NCI-H1417 treated with DMSO at 0.1 percent for 48 hours (cell line): Measurements from ENCODE around the gene CCDC88C.

Experiments used
- DNase-seq: peaks from one replicate; lab custom pipeline; 2025; lab: John Stamatoyannopoulos, UW

Gene CCDC88C

GRCh38 chr14:91306547-91306946 lies 111.1 kb downstream of the CCDC88C start:
- DNase-seq = no peak

- DNase-seq = no peak
Observed at GRCh38 chr14:91305650-91306431, 111.8 kb downstream of the CCDC88C start.

- DNase-seq = no peak
Observed at GRCh38 chr14:91303924-91304229, 113.7 kb downstream of the CCDC88C start.

GRCh38 chr14:91303091-91303923 lies 114.3 kb downstream of the CCDC88C start:
- DNase-seq = no peak

- DNase-seq = no peak
Observed at GRCh38 chr14:91302391-91302790, 115.2 kb downstream of the CCDC88C start.

GRCh38 chr14:91300957-91301356 lies 116.7 kb downstream of the CCDC88C start:
- DNase-seq = no peak

GRCh38 chr14:91300283-91300895 lies 117.2 kb downstream of the CCDC88C start:
- DNase-seq = no peak

- DNase-seq = no peak
Observed at GRCh38 chr14:91299121-91300115, 118.2 kb downstream of the CCDC88C start.

GRCh38 chr14:91298576-91298975 lies 119.0 kb downstream of the CCDC88C start:
- no peak for DNase-seq

- DNase-seq = no peak
Observed at GRCh38 chr14:91297081-91297711, 120.4 kb downstream of the CCDC88C start.

GRCh38 chr14:91295851-91296796 lies 121.5 kb downstream of the CCDC88C start:
- DNase-seq = no peak

GRCh38 chr14:91295276-91295845 lies 122.3 kb downstream of the CCDC88C start:
- no peak for DNase-seq

- no peak for DNase-seq
Observed at GRCh38 chr14:91294153-91294552, 123.5 kb downstream of the CCDC88C start.

GRCh38 chr14:91293281-91293680 lies 124.3 kb downstream of the CCDC88C start:
- no peak for DNase-seq

- DNase-seq = no peak
Observed at GRCh38 chr14:91292491-91292890, 125.1 kb downstream of the CCDC88C start.

- DNase-seq = no peak
Observed at GRCh38 chr14:91291786-91292405, 125.7 kb downstream of the CCDC88C start.

- no peak for DNase-seq
Observed at GRCh38 chr14:91290986-91291385, 126.6 kb downstream of the CCDC88C start.

- DNase-seq = no peak
Observed at GRCh38 chr14:91289464-91289863, 128.2 kb downstream of the CCDC88C start.

- DNase-seq = no peak
Observed at GRCh38 chr14:91288876-91289275, 128.7 kb downstream of the CCDC88C start.
